DND-41 (cell line): Measurements from ENCODE around the gene CCDC6.

ENCODE experiments used
- EZH2 ChIP-seq: IDR thresholded peaks from 3 replicates; pipeline ENCODE4 v1.6.1; 2012; ENCODE audit warnings: borderline replicate concordance, low read depth, mild to moderate bottlenecking, moderate library complexity, low read length, inconsistent platforms; ENCODE audit not compliant: severe bottlenecking
- TF ChIP-seq, protein P1 (sequence below): IDR thresholded peaks from 2 replicates; pipeline ENCODE4 v1.5.1; 2012; ENCODE audit warnings: borderline replicate concordance, low read length, moderate library complexity, mild to moderate bottlenecking; ENCODE audit not compliant: poor library complexity, severe bottlenecking; ENCODE audit errors: extremely low read depth

DNA sequence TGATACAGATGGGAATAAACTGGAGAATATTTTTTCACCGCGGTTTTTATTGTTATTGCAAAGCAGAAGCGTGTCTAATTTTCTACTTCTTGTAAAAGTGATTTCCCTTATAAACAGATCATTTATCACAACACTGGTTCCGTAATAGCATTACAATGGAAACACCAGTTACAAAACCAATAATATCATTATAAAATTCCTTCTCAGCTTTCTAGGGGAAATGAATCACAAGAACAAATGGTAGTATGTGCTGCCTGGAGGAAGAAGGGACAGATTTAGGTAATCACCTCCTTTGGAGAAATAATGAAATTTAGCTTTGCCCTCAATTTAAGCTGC lies 2.4 kb upstream of the CCDC6 start:
- TF ChIP-seq, protein P1, sequence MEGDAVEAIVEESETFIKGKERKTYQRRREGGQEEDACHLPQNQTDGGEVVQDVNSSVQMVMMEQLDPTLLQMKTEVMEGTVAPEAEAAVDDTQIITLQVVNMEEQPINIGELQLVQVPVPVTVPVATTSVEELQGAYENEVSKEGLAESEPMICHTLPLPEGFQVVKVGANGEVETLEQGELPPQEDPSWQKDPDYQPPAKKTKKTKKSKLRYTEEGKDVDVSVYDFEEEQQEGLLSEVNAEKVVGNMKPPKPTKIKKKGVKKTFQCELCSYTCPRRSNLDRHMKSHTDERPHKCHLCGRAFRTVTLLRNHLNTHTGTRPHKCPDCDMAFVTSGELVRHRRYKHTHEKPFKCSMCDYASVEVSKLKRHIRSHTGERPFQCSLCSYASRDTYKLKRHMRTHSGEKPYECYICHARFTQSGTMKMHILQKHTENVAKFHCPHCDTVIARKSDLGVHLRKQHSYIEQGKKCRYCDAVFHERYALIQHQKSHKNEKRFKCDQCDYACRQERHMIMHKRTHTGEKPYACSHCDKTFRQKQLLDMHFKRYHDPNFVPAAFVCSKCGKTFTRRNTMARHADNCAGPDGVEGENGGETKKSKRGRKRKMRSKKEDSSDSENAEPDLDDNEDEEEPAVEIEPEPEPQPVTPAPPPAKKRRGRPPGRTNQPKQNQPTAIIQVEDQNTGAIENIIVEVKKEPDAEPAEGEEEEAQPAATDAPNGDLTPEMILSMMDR = no peak
- no peak for TF ChIP-seq EZH2
